GM13976 (cell line): Measurements from ENCODE around the gene ACTR3C.
A peak's percentile ranks its signal among the peaks of the same experiment; 100 is the strongest.

ENCODE experiments used
- DNase-seq: peaks from one replicate; pipeline ENCODE4 v3.0.0; 2012; ENCODE audit warnings: low spot score
- CTCF ChIP-seq: IDR thresholded peaks from 2 replicates; pipeline ENCODE4 v1.5.1; 2012; ENCODE audit warnings: borderline replicate concordance, mild to moderate bottlenecking; ENCODE audit not compliant: insufficient read depth; ENCODE audit errors: extremely low read depth, missing control alignments, control extremely low read depth
- in situ Hi-C: fragments of 300-500 bp; cut with MboI; formaldehyde crosslinking; loops from one replicate; pipeline ENCODE4 v1.12.0; 2022; ENCODE audit warnings: low sequenced_read_pairs, mixed read lengths, inconsistent platforms; ENCODE audit not compliant: unreplicated experiment

ACTR3C gene

GRCh38 chr7:150369748-150370501 lies 46.6 kb upstream of the ACTR3C start:
- in situ Hi-C loops = no loop called here
- no peak for DNase-seq
- no peak for TF ChIP-seq CTCF

- no peak for TF ChIP-seq CTCF
- in situ Hi-C loops = no loop called here
- peak; percentile 67 for DNase-seq
These were observed 45.8 kb upstream of the ACTR3C start for GRCh38 chr7:150368884-150369747.

GRCh38 chr7:150368096-150368883 lies 44.9 kb upstream of the ACTR3C start, which contains the start of gene REPIN1:
REPIN1 (plus strand) TSS chr7:150368822; CDS start chr7:150369712, 890 bp downstream.
- no peak for TF ChIP-seq CTCF
- peak; percentile 92 for DNase-seq
- in situ Hi-C loops = no loop called here

GRCh38 chr7:150367677-150368095 lies 44.3 kb upstream of the ACTR3C start:
- TF ChIP-seq CTCF = no peak
- in situ Hi-C loops = no loop called here
- no peak for DNase-seq

- TF ChIP-seq CTCF = no peak
- DNase-seq = no peak
- in situ Hi-C loops = no loop called here
These were observed 42.5 kb upstream of the ACTR3C start for GRCh38 chr7:150365673-150366398.
